ENCODE results near the gene TLX1.

The TLX1 gene

DNA sequence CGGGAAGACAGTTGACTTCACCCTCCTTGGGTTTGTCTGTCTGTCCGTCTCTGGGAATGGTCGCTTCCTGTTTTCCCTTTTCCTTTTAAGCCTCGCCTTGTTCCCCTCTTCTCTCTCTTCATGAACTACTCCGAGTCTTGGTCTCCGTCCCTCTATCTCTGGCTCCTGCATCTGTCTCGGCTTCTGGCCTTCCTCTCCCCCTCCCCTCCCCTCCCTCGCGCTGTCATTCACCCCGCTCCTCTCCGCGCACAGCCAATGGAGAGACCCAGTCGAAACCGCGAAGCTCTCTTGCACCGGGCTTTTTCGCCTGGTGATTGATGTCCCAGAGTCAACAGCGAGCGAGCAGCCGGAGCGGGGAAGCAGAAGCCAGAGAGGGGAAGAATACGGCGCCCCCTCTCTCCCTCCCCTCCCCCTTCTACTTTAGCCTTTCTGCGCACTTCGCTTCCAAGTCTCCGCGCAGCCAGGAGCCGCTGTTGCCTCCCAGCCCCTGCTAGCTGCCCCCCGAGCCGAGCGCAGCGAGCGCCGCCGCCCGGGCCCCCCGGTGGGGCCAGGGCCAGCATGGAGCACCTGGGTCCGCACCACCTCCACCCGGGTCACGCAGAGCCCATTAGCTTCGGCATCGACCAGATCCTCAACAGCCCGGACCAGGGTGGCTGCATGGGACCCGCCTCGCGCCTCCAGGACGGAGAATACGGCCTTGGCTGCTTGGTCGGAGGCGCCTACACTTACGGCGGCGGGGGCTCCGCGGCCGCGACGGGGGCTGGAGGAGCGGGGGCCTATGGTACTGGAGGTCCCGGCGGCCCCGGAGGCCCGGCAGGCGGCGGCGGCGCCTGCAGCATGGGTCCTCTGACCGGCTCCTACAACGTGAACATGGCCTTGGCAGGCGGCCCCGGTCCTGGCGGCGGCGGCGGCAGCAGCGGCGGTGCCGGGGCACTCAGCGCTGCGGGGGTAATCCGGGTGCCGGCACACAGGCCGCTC is at the start of gene TLX1:
Gene TLX1, plus strand, starts transcription at position 317 of the 978 bp plus-strand sequence. Its CDS starts 242 bp downstream, at position 559.
- DNase-seq (ENCODE audit: low read depth in 2 of 3, low spot score in 1 of 3), result no peak

DNA sequence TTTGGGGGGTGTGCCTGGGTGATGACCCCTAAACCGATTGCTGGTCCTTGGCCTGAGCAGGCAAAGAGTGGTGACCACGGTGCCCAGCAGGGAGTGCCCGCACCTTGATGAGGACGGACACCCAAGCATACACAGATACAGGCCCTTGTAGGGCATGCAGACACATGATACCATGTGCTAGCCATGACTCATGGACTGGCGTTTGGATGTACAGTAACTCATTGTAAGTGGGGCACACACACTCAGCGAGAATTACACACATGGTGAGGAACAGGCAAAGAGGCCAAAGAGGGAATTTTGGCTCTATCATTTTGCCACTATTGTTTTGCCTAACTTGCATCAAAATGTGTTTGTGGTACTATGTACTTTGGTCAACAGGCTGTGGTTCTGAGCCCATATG is 45.3 kb upstream of the TLX1 start:
- DNase-seq (ENCODE audit: low read depth in 2 of 3, low spot score in 1 of 3), result no peak

DNA sequence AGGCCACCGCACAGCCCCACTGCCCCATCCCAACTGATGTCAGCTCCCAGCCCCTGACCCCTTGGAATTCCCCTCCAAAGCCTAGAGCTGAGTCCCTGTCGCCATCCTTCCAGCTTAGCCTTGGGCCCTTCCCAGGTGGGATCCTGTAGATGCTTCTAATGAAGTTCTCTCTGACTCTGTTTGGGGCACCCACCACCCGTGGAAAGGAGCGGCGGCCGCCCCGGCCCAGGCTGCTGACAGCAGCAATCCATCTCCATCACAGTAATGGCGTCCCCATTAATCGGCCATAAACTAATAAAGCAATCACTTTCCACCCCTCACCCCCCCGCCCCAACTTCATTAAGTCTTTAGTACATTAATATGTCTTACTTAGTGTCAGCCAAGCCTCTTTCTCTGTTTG is 43.7 kb upstream of the TLX1 start:
- DNase-seq (ENCODE audit: low read depth in 2 of 3, low spot score in 1 of 3), result no peak

DNA sequence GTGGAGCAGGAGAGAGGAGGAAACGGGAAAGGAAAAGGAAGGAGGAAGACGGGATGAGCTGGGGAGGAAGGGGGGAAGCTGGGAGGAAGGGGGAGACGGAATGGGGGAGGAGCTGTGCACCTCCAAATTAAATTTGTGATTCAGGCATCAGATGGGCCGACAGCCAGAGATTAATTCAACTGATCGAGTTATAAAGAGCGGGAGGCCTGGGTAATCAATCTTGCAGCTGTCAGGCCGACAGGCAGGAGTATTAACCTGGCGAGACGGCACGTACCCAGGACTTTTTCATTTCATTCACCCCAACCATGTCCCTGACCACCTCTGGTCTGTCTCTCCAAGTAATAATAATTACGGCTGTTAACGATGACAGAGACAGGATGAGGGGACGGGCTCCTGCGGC is 43.1 kb upstream of the TLX1 start:
- no peak for DNase-seq (ENCODE audit: low read depth in 2 of 3, low spot score in 1 of 3)

DNA sequence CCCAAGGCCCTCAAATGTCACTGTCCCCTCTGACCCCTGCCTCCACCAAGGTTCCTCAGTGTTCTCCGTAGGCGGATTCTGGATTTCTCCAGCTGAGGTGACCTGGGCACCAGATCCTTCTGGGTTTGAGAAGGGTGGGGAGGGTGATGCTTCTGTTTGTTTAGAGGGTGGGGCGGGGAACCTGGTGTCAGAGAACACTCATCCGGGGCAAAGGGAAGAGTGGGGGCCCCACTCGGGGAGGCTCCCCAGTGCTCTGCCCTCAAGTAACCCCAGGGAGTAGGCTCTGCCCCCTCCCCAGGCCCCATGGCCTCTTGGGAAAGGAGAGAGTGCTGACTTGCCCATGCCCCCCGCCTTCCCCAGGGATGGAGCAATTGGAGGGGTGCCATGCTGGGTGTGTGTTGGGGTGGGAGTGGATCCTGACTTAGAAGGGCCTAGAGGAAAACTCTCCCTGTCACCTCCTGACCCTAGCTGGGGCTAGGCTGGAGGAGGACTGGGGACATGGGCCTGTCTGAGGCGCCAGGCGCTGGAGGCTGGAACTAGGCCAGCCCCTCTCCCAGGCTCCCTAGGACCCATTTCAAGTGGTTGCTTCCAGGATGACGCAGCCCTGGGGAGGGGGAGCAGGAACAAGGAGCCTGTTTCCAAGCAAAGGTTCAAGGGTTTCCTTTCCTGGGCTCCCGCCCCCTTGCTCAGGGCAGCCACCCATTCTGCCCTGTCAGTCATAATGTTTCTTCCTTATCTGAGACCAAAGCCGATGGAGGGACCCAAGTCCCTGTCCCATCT is 41.4 kb upstream of the TLX1 start:
- no peak for DNase-seq (ENCODE audit: low read depth in 2 of 3, low spot score in 1 of 3)

DNA sequence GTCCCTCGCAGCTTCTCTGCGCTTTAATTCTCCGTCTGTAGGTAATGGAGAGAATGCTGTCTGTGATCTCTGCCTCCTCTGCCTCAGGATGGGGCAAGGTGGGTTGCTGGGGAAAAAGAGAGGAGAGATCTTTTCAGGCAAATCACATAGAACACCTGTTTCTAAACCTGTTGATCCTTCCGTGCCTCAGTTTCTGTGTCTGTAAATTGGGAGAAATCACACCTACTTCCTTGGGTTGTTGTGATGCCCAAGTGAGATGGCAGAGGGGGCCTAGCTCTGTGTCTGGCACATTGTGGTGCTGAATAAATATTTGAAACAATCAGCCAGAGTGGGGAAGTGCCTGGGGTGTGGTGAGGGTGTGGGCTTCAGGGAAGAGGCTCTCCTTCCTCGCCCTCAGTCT is 40.5 kb upstream of the TLX1 start:
- DNase-seq (ENCODE audit: low read depth in 2 of 3, low spot score in 1 of 3), result no peak

DNA sequence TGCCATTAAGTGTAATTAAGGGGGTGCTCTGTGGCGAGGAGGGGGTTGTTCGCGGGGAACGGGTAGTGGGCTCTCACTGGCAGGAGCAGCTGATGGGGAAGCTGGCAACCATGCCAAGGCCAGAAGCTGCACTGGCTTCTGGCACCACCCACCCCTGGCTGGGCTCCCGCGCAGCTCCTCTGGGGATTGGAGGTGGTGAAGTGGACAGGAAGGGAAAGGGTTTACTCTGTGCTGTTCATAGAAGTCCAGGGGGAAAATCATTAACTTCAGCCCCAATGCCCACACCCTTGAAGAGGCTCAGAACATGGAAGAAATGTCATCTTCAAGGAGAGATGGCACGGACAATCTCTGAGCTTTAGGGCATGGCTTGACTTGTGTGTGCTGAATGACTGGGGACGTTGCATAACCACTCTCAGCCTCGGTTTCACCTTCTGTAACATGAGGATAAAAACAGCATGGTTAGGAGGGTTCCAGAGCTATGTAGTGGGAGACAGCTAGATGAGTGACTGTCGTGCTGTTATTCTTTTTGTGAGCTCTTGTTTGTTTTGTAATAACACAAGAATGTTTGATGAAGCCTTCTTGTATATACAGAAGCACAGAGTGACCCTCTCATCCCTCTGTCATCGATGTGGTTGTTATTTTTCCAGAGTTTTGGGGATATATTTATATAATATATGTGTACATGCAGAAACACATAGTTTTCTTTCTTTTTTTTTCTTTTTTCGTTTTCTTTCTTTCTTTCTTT is 39.4 kb upstream of the TLX1 start:
- no peak for DNase-seq (ENCODE audit: low read depth in 2 of 3, low spot score in 1 of 3)

DNA sequence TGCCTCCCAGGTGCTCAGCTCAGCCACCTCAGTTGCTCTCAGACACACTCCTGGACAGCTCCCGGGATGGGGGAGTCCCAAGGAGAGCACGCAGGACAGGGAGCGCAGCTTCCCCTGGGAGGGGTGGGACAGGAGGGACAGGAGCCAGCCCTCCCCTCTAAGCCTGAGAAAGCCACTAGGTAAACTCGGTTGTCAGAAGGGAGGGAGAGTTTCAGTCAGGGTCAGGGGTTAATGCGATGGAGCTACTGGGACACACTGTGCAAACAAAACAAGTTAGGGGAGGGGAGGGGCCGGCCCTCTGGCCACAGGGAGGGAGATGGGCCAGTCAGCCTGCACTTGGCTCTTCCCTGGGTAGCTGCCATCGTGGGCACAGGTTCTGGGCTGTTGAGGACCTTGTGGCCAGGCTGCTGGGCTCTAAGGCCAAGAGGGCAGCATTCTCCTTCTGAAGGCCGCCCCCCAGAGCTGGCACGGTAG is 38.2 kb upstream of the TLX1 start:
- no peak for DNase-seq (ENCODE audit: low read depth in 2 of 3, low spot score in 1 of 3)

DNA sequence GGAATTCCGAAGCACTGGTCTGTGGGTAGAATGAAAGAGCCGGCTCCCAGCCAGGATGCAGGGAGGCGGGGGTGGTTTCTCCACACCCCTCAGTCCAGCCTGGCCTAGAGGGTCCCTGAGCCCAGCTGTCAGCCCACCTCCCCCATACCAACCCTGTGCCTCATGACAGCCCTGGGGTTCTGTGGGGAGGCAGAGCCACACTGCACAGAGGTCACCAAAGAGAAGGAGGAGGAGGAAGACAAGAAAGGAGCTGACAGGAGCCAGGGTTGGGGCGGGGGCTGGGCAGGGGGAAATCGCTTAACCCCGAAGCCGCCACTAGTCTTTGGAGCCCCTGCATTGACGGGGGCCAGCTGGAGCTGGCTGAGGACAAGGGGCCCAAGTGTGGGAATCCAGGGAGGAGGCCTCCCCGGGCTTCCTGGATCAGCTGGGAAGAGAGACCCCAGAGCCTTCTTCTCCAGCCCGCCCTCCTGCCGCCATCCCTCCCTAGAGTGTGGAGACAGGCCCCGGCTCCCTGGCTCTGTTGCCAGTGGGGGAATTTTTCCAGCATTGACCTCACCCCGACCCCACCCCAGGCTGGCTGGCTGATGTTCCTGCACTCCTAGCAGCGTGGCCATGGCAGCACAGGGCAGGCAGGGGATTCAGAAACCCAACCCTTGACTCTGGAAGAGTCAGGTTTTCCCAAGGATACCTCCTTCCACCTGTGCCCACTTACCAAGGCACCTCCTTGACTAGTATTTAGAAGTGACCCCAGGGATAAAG is 36.8 kb upstream of the TLX1 start:
- no peak for DNase-seq (ENCODE audit: low read depth in 2 of 3, low spot score in 1 of 3)

DNA sequence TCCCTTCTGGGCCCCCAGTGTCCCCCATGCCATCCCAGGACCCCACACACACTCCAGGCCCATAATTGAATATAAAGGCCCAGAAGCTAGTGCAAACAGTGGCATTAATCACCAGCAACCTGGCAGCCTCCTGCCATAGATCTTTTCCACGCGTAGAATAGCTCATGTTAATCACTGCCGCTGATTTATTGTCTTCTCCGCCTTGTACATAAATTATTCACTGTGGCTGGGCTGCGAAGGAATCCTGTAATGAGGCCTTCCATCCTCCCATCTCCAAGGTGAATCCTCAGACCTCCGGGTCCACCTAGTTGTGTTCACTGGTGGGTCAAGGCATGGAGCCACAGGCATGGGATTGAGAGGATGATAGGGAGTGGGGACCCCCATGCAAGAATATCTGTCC is 36.1 kb upstream of the TLX1 start:
- no peak for DNase-seq (ENCODE audit: low read depth in 2 of 3, low spot score in 1 of 3)

DNA sequence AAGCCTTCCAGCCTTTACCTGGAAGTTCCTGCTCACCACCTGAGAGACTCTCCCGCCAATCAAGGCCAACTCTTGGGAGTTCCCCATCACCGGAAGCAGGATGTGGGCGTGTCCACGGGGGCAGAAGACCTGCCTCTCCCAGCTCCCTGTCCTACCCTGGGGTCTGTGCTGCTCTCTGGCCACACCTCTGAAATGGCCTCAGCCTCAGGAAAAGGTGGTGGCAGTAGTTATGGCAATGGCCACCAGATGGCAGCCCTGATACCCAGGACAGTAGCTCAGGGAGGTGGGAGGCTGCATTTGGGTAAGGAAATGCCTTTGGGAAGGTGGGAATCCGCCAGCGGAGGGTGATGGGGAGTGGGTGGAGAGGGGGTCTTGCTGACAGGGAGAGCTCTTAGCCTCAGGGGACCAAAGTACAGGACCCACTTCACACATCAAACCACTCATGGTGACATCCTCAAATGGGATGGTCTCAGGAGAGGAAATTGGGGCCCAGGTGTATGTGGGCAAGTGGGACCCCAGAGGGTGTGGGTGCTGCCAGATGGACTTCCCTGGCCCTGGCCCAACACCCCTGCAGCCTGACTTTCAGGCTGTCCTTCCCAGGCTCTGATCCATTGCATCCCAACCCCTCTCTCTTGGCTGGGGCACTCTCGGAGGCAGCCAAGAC is 35.4 kb upstream of the TLX1 start:
- peak; percentile 65 to 78 (median 66) for DNase-seq (ENCODE audit: low read depth in 2 of 3, low spot score in 1 of 3)

DNA sequence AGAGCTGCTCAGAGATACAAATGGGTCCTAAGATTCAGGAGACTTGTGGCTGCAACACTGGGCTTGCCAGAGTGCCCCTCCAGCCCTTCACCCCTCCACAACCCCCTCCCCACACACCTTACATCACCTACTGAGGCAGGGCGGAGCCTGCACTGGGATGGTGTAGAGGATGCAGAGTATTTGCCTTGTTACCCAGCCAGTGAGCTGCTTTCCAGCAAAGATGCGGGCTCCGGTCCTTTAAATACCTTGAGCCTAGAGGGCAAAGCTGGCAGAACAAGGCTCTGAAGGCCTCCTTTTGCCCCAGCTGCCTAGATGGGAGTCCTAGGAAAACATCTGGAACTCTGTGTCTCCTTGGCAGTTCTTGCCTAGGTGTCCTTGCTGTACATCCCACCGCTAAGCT is 34.7 kb upstream of the TLX1 start:
- no peak for DNase-seq (ENCODE audit: low read depth in 2 of 3, low spot score in 1 of 3)

DNA sequence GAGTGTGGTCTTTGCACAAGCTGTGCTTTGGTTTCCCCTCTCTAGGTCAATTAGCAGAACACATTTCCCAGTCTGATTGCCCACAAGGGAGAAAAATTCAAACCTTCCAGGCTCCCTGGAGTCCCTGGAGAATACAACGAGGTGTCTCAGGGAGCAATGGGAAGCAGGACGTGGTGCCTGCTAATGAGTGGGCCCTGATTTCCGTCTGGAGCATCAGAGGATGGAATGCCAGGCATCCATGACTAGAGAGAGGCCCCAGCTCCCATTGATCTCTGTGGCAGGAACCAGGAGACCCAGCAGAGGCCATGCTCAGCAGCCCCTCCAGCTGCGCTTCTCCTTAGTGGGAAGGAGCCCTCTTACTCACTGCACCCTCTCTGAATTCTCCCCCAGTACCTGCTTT is 33.2 kb upstream of the TLX1 start:
- DNase-seq (ENCODE audit: low read depth in 2 of 3, low spot score in 1 of 3), result no peak

DNA sequence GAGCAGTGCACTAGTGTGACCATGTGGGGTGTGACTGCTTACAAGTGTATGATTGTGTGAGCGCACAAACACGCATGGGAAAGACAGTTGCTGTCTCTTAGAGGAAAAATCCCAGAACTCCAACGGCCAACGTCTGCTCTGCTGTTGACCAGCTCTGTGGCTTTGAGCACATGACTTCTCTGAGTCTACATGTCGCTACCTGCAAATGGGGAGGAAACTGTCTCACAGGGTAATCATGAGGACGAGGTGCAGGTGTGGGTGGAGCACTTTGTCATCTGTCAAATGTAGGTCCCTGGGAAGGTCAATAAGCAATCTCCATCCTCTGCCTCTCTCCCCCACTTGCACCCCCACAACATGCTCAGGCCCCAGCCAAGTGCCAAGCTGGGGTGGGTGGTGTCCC is 31.2 kb upstream of the TLX1 start:
- no peak for DNase-seq (ENCODE audit: low read depth in 2 of 3, low spot score in 1 of 3)

DNA sequence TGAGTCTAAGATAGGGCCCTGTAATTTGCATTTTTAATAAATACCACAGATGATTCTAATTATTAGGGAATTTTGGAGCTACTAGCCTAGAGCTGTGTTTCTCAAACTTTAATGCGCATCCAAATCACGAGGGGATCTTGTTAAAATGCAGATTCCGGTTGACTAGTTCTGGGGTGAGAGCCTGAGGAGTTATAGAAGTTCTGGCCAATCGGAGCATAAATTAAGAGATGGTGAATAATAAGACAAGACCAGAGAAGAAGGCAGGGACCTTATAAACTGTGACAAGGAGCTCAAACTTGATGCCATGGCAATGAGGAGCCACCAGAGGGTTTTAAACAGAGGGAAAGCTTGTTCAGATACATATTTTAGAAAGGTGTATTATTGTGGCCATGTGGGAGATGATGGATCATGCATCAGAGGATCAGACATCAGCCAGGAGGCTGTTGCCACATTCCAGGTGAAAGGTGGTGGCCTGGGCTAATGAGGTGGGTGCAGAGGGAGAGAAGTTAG is 29.7 kb upstream of the TLX1 start:
- DNase-seq (ENCODE audit: low read depth in 2 of 3, low spot score in 1 of 3), result no peak

DNA sequence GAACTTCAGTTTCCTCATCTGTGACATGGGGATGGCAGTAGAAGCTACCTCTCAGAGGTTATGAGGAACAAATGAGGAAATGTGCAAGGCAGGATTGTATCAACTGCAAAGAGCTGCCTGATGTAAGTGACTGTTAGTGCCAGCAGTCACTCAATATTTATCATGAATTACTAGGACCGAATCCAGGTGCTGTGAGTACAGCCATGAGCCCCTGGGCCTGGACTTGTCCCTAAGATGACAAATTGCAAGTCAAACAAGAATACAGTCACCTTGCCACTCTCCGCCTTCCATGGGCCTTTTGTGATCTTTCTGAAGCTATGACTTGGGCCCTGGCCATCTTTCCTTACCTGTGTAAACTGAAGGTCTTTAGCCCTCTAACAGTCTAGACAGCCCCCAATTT is 27.7 kb upstream of the TLX1 start:
- DNase-seq (ENCODE audit: low read depth in 2 of 3, low spot score in 1 of 3), result no peak

DNA sequence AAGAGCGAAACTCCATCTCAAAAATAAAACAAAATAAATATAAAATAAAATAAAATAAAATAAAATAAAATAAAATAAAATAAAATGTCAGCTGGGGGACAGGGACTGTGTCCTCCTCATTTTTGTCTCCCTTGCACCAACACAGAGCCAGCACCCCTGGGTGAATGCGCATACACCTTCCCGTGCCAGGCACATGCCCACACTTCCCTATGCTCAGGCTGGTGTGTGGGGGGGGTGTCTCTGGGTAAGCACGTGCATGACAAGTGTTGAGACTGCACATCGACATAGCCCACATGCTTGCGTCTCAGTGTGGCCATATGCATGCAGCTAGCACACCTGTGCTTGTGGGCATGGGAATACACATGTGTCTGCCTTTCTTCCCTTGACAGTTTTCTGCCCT is 24.7 kb upstream of the TLX1 start:
- no peak for DNase-seq (ENCODE audit: low read depth in 2 of 3, low spot score in 1 of 3)

DNA sequence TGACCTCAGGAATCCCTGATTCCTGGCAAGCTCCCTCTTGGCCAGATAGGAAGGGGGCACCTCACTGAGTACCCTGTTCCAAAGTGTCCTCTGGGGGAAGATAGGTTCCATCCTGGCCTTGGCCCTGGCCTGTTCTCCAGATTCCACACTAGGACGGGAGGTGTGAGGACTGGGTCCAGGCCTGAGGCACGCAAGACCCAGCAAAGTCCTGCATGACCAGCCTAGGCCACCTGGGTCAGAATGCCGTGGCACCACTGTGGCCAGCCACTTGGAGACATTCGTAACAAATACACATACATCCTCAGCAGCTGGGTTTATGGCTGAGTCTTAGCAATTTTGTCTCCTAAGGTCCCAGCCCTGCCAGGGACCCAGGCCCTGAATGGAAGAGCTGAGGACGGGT is 23.3 kb upstream of the TLX1 start:
- DNase-seq (ENCODE audit: low read depth in 2 of 3, low spot score in 1 of 3), result no peak

DNA sequence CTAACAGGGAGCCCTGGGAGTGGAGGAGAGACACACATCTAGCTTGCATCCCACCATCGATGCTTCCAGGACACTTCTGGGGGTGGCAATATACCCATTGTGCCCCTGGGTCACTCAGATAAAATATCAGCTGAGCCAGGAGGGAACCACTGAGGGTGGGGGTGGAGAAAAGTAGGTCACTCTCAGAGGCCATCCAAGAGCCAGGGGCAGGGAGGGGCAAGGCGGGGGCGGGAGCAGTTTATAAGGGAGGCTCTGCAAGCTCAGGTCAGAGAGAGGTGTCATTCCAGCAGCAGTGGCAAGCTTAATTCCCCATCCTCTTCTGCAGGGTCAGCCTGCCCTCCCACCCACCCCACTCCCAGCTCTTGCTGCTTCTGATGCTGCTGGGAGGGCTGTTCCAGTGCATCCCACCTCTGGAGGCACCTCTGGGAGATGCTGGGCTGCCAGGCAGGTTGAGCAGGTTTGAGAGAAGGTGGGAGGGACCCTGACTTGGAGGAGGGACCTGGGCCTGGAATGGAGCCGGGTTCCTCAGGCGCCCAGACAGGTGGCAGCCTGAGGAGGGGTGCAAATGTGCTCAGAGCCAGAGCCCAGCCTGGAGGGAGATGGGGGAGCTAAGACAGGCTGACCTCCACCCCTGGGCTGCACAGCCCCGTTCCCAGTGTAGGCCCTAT is 20.1 kb upstream of the TLX1 start:
- DNase-seq (ENCODE audit: low read depth in 2 of 3, low spot score in 1 of 3), result no peak

Measured in stimulated activated CD4-positive, alpha-beta T cell treated with anti-CD3 and anti-CD28 coated beads, Interleukin-12 subunit alpha, Interleukin-12 subunit beta, amount 100 ng/mL, for 48 hours (primary cell).